ENCODE results near the gene LDB3. TPM values are rescaled to one million over a fixed set of nuclear protein-coding genes. Genes with fewer than 3 reads are reported as not detected.

LDB3 gene
- total RNA-seq, 4 donors from 2014 or later: 0.44 to 3.2 (median 0.98) TPM; not detected in 1

- no peaks in the 10 kb centered on the region for H3K27me3 ChIP-seq
- H3K27ac ChIP-seq: no peak overlapping the region
- no peaks in the 10 kb centered on the region for H3K36me3 ChIP-seq
- H3K4me3 ChIP-seq: no peak overlapping the region
- H3K4me1 ChIP-seq: no peaks in the 10 kb centered on the region
- no peak for TF ChIP-seq POLR2AphosphoS5 (IDR thresholded peaks at IDR 0.05)
- TF ChIP-seq, protein P1, sequence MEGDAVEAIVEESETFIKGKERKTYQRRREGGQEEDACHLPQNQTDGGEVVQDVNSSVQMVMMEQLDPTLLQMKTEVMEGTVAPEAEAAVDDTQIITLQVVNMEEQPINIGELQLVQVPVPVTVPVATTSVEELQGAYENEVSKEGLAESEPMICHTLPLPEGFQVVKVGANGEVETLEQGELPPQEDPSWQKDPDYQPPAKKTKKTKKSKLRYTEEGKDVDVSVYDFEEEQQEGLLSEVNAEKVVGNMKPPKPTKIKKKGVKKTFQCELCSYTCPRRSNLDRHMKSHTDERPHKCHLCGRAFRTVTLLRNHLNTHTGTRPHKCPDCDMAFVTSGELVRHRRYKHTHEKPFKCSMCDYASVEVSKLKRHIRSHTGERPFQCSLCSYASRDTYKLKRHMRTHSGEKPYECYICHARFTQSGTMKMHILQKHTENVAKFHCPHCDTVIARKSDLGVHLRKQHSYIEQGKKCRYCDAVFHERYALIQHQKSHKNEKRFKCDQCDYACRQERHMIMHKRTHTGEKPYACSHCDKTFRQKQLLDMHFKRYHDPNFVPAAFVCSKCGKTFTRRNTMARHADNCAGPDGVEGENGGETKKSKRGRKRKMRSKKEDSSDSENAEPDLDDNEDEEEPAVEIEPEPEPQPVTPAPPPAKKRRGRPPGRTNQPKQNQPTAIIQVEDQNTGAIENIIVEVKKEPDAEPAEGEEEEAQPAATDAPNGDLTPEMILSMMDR (IDR thresholded peaks at IDR 0.05): no peak
- TF ChIP-seq EP300 (IDR thresholded peaks at IDR 0.05): no peak
- no peak for TF ChIP-seq POLR2A (IDR thresholded peaks at IDR 0.05)
- H3K9me3 ChIP-seq: no peaks in the 10 kb centered on the region
- no peak for DNase-seq (ENCODE audit: low spot score in 2 of 2)
- 74% methylated on average over 6 of the region's 6 CpGs for WGBS
Observed at GRCh38 chr10:86727470-86727869, 59.2 kb downstream of the LDB3 start.

DNA sequence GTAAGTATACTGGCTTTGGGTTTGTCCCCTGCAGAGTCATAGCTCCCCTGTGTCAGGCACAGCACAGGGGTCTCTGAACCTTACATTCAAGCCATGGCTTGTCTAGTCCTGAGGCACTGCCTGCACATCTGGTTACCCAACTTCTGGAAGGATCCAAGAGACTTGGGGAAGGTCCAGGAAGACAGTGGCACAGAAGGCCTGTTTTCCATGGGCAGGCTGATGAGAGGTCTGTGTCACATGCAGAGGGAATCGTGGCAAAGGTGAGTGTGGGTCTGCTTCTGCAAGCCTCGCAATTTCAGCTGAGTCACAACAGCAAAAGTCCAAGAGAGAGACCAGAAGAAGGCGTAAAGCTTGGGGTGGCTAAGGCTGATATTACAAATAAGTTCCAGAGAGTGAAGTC, 59.7 kb downstream of the LDB3 start:
- 80% methylated on average over 3 of the region's 3 CpGs for WGBS
- no peak for TF ChIP-seq POLR2A (IDR thresholded peaks at IDR 0.05)
- TF ChIP-seq, protein P1 (IDR thresholded peaks at IDR 0.05): no peak
- no peak for TF ChIP-seq EP300 (IDR thresholded peaks at IDR 0.05)
- no peak for TF ChIP-seq POLR2AphosphoS5 (IDR thresholded peaks at IDR 0.05)

DNA sequence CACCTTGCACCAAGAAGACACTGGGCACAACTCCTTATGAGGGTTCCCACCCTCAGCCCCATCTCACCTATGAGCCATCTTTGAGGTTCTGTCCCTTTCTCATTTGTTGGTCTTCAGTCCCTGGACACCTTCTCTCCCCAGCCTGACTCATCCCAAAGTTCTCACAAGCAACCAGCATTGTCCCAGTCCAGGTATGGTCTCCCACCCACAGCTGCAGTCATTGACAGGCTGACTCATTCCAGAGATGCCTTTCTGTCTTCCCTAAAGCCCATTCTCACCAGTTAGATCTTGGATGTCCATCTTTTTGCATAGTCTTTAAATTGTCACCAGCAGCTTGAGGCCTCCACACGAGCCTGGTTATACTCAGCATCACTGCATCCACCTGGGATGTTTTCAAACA, 61.4 kb downstream of the LDB3 start:
- no peak for TF ChIP-seq POLR2A (IDR thresholded peaks at IDR 0.05)
- no peak for TF ChIP-seq POLR2AphosphoS5 (IDR thresholded peaks at IDR 0.05)
- TF ChIP-seq, protein P1 (IDR thresholded peaks at IDR 0.05): no peak
- TF ChIP-seq EP300 (IDR thresholded peaks at IDR 0.05): no peak
- Histone ChIP-seq H3K36me3 (no peaks in the 10 kb centered on the region), H3K4me3 (no peak overlapping the region), H3K27me3 (no peaks in the 10 kb centered on the region), H3K4me1 (no peaks in the 10 kb centered on the region), H3K9me3 (no peaks in the 10 kb centered on the region), H3K27ac (no peak overlapping the region)
- WGBS: 90% methylated on average over 1 of the region's 1 CpG
- no peak for DNase-seq (ENCODE audit: low spot score in 2 of 2)

More for the DNA sequence above, 59.7 kb downstream of the LDB3 start:
- DNase-seq (ENCODE audit: low spot score in 2 of 2): no peak
- Histone ChIP-seq H3K4me1 (no peaks in the 10 kb centered on the region), H3K27me3 (no peaks in the 10 kb centered on the region), H3K4me3 (no peak overlapping the region), H3K27ac (no peak overlapping the region), H3K9me3 (no peaks in the 10 kb centered on the region), H3K36me3 (no peaks in the 10 kb centered on the region)

DNA sequence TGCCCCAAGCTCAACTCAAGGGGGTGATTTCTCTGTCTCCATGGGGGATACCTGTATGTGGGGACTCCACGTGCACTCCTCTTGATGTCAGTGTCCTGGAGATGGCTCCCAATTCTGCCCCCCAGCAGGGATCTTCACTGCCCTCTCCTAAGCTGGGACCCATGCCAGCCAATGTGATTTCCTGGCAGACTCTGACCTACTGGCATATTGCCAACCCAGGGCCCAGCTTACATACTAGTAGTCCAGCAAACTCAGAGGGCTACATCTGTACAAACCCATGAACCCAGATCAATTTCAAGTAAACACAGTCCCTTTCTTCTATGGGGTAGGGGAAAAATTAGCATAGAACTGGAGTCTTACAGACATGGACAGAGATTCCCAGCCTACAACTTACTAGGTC, 61.9 kb downstream of the LDB3 start:
- 82% methylated on average over 1 of the region's 1 CpG for WGBS
- Histone ChIP-seq H3K4me1 (no peaks in the 10 kb centered on the region), H3K4me3 (no peak overlapping the region), H3K9me3 (no peaks in the 10 kb centered on the region), H3K27ac (no peak overlapping the region), H3K27me3 (no peaks in the 10 kb centered on the region), H3K36me3 (no peaks in the 10 kb centered on the region)
- DNase-seq (ENCODE audit: low spot score in 2 of 2): no peak
- TF ChIP-seq, protein P1 (IDR thresholded peaks at IDR 0.05): no peak
- TF ChIP-seq POLR2A (IDR thresholded peaks at IDR 0.05) (no peak), POLR2AphosphoS5 (IDR thresholded peaks at IDR 0.05) (no peak), EP300 (IDR thresholded peaks at IDR 0.05) (no peak)

DNA sequence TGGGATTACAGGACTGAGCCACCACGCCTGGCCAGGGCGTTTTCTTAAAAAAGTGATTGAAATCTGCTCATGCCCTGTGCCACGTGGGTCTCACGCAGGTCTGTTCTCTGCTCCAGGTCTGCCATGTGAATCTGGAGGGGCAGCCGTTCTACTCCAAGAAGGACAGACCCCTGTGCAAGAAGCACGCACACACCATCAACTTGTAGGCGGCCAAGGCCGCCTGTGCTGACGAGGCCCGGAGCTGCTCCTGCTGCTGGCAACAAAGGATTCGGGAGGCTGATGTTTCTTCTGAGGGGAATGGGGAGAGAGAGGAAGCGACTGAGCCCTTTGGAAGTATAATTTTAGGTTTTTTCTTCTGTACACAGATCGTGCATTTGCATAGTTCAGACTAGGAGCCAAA, 64.5 kb downstream of the LDB3 start:
- TF ChIP-seq POLR2AphosphoS5 (IDR thresholded peaks at IDR 0.05) (no peak), EP300 (IDR thresholded peaks at IDR 0.05) (no peak), POLR2A (IDR thresholded peaks at IDR 0.05) (no peak)
- TF ChIP-seq, protein P1 (IDR thresholded peaks at IDR 0.05): no peak
- Histone ChIP-seq H3K4me1 (no peaks in the 10 kb centered on the region), H3K9me3 (no peaks in the 10 kb centered on the region), H3K36me3 (no peaks in the 10 kb centered on the region), H3K4me3 (no peak overlapping the region), H3K27me3 (no peaks in the 10 kb centered on the region), H3K27ac (no peak overlapping the region)
- no peak for DNase-seq (ENCODE audit: low spot score in 2 of 2)
- WGBS: 91% methylated on average over 12 of the region's 13 CpGs
